Activated CD4-positive, alpha-beta T cell treated with anti-CD3 and anti-CD28 coated beads, Interleukin-2, amount 50 U/mL, for 1 hour (primary cell): ENCODE data around the gene KAT7.
A peak's percentile ranks its signal among the peaks of the same experiment; 100 is the strongest.
"Not testable (repeated sequence)": the region's sequence is repeated elsewhere in the genome, so short reads cannot be mapped to it uniquely, and the experiment has no call there.

Source experiments
- DNase-seq: peaks from one replicate; pipeline ENCODE4 v3.0.0-alpha.2; 2020

KAT7 gene

DNA sequence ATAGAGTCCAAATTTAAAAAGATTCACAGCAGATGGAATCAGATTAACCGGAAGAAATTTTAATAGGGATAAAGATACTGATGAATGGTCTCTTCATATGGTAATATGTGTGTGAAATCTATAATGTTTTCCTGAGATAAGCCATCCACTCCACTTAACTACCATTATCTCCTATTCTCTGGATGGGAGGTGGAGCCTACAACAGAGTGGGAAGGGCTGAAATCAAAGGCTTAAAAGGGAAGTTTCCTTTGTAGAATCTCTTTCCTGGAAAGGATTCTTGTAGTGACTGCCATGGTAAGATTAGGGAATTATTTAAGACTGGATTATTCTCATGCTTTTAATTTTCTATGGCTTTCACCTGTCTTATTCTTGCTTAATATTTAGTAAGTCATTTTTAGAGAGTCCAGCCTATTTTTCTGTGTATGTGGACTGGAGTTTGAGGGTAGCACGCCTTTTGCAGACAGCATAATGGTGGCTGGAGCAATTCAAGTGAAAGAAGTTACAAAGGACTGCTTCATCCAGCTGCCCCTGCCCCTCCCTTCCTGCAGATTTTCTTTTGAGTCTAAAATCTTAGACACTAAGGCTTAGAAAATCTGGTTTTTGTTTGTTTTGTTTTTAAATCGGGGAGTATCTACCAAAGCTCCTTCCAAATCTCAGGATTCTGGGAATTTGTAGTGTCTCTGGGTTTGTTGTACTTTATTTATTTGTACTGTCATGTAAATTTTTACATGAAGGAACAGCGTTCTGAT lies 26.5 kb downstream of the KAT7 start:
- DNase-seq, result no peak

DNA sequence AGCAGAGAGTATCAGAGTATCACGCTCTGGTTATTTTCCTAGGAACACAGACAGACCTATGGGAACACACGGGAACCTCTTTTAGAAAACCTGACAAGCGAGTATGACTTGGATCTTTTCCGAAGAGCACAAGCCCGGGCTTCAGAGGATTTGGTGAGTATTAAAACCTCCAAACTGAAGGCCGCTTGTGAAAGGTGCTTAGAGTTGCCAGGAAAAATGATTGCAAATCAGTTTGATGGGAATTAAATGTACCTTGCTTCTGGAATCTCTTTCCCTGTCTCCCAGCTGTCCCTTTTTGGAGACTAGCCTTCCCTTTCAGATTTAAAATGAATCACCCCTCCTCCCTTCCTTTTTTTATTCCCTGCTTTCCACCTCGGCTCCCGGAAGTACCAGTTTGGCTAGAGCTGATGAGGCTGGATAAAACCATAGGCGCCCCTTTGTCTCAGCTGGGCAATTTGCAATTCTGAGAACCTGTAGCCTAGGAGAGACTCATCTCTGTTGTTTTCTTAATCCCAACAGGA lies 27.3 kb downstream of the KAT7 start:
- no peak for DNase-seq

DNA sequence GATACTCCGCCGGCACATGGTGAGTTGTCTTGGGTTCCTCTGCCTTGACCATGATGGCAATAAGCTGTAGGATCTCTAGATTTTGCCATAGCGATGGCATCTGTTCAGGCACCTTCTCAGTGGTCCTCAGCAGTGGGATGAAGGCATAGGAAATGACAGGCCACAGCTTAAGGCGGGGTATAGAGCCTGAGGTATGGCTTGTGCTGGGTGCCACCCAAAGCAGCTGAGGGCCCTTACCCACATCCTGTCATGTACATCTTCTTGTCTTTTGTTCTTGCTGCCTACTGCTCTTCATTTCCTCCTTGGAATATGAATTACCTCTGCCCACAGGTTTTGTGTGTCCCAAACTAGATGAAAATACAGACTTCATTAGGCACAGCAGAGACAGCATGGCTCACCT lies 29.5 kb downstream of the KAT7 start:
- peak; percentile 36 for DNase-seq

DNA sequence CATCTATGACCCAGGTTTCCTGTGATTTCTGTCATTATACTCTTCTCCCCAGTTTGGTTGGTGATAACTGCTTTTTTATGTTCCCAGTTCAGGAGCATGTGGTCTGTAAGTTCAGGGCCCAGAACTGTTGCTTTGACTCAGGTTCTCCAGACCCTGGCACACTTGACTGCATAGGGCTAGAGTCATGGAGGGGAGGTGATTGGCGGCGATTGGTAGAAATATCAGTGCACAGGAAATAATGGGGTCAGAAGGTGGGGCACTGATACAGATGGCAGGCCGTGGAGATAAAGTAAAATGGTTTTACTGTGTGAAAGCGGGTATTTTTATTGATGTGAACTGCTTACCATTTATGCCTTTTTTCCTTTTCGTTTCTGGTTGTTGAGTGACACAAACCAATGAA lies 30.7 kb downstream of the KAT7 start:
- DNase-seq, result no peak

DNA sequence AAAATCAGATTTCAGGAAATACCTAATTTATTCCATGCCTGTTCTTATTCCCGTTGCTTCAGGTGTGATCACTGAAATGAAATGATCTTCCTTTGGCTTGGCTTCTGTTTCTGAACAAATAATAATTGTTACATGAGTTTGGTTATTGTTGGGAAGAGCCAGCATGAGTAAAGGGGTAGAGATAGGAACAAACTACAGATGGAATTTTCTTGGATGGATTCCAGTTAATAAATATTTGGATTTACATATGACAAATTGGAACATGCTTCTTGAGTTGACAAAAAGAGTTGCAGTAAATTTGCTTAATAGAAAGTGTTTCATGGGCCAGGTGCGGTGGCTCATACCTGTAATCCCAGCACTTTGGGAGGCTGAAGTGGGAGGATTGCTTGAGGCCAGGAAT lies 31.2 kb downstream of the KAT7 start:
- no peak for DNase-seq

DNA sequence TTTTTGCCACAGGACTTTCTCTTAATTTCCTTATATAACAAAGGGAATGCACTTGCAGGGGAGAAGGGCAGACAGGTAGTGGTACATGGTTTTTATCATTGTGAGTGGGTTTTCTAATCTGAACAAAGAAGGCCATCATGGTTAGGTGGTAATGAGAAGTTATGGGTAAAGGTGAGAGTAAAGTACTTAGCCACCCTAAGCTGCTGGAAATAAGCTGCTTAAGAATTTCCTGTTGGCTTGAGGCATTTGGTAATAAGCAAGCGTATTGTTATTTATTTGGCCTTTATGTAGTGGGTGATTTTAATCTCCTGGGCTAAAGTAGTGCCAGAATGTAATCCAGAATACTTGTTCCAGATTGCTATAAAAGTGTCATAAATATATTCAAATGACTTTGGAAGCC lies 32.3 kb downstream of the KAT7 start:
- DNase-seq, result no peak

DNA sequence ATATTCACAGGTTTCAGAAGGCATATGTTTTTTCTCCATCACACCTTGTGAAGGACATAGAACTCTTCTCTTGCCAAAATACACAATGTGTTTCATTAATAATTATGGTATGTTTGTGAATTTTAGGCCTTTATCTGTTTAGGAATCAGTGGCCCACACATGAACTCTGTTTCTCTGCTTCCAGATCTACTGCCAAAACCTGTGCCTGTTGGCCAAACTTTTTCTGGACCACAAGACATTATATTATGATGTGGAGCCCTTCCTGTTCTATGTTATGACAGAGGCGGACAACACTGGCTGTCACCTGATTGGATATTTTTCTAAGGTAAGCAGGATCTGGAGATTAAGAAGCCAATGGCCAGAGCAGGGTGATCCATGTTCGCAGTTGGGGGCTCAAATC lies 33.0 kb downstream of the KAT7 start:
- no peak for DNase-seq

DNA sequence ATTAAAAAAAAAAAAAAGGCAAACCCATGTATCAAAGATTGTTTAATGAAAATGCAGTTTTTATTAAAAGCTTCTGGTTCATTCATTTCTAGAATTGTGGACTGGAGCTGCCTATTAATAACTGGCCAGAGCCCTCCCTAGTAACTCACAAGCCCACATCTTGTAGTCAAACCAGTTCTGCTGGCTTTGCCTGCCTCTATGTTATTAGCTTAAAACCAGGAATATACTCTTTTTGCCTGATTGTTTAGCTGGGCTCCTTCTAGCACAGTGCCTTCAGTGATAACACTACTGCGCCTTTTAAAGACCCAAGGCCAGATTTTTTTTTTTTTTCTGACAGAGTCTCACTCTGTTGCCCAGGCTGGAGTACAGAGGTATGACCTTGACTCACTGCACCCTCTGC lies 33.4 kb downstream of the KAT7 start:
- no peak for DNase-seq

DNA sequence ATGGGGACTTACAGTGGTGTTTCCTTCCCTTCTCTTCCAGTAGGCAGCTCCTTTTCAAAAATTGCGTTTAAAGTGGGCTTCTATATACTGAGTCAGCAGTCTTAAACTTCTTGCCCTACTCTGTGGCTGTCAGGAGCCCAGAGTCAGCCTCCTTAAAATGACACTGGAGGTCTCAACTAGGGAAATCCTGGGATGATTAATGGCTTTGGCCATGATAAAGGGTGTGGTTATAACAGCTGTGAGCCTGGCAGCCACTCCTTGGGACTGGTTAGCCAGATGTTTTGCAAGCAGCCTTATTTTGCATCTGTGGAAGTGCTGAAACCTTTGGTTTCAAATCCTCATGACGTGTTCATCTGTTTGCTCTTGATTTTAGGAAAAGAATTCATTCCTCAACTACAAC lies 34.3 kb downstream of the KAT7 start:
- DNase-seq, result no peak

DNA sequence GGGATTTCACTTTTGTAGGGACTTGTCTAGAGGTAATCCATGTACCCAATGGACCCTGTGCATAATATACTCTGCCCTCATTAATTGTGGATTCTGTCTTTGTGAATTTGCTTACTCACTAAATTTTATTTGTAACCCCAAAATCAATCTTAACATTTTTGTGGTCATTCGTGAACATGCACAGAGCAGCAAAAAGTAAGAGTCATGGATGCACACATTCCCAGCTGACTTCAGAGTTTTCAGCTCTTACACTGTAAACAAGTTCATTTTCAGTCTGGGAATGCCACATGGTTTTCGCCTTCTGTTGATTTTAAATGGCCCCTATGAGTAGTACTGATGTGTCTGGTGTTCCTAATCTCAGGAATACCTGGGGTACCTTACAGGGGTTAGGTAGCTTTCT lies 35.1 kb downstream of the KAT7 start:
- DNase-seq, result no peak

DNA sequence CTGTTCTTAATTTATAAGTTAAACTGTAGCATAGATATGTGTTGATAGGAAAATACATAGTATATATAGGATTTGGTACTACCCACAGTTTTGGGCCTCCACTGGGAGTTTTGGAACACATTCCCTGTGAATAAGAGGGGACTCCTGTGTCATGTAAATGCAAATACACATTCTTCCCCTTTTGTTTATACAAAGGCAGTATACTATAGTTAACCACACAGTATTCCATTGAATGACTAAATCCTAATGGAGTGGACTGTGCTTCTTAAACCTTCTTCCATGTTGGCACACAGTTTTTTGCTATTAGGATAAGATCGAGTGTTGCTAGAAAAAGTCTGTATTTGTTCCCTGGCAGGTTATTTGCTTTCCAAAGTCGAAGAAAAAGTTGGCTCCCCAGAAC lies 37.2 kb downstream of the KAT7 start:
- no peak for DNase-seq

DNA sequence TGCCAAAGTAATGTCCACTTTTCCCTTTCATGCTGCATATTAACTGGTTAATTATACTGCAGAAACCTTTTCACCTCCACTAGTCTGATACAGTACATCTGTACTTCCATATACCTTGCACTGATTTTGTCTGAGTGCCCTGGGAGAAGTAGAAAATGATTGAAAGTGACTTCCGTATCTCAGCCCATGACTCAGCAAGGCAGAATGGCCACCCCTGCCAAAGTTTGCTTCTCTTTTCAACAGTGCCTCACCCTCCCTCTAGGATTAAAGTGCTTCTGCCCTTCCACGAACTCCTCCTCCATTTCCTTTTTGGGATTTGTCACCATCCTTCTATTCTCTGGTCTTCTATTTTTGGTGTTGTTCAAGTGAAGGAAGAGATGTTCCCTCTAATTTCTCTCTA lies 39.8 kb downstream of the KAT7 start:
- not testable (repeated sequence) for DNase-seq

DNA sequence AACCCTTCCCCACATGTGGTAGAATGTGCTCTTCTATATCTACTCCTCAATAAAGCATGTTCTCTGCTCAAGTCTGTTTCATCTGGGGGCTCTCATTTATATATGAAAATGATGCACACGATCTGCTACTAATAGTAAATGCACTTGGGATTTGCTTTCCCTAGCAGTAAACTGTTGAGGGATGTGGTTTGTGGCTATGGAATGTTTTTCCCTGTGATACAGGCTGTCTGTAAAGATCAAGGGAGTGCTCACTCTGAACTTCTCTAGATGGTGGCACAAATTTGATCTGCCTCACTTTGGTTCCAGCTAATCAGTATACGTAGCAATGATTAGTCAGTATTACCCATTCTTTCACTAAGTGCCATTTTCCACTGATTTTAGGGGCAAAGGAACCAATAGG lies 40.5 kb downstream of the KAT7 start:
- no peak for DNase-seq

DNA sequence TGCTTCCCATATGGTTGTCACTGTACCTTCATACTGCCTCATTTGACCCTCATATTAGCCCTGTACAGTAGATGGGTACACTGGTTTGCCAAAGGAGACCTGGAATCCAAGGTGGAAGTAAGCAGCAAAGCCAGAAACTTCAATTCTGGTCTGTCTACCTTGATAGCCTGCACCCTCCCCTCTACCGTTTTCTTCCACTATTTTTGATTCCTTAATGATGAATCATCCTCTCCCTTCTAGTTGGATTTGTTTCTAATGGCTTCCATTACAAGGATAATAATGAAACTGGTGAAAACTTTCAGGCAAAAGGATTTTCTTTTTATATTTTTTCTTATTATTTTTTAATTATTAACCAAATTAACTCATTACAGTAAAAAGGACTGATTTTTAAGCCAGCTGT lies 42.1 kb downstream of the KAT7 start:
- no peak for DNase-seq

DNA sequence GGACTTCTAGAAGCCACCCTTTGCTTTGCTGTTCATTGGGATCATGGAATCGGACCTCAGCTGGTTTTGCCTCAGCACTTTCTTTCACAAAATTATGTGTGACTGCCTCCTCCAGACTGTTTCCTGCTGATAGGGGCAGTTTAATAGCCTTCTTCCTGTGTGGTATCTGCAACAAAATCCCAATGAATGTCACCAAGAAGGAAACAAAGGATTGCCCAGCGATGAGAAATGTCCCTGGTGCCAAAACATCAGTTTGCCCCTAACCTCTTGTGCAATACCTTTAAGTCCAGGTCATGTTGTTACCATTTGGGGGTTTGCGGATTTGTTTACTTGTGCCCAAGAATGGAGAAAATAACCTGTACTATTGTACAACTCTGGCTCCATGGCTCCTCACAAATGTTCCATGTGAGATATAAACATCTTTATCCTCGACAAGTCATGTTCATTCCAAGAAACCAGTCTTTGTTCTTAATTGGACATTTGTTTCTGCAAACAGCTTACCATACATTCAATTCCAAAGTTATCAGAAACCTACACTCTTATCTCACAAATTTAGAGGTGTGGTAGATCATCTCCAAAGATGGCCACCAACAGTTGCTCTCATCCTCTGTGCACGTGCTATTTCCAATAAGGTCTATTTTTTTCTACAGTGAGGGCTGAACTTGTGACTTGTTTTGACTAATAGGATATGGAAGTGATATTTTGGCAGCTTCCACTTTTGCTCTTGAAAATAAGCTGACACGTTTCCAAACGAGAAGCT lies 44.5 kb downstream of the KAT7 start:
- no peak for DNase-seq

DNA sequence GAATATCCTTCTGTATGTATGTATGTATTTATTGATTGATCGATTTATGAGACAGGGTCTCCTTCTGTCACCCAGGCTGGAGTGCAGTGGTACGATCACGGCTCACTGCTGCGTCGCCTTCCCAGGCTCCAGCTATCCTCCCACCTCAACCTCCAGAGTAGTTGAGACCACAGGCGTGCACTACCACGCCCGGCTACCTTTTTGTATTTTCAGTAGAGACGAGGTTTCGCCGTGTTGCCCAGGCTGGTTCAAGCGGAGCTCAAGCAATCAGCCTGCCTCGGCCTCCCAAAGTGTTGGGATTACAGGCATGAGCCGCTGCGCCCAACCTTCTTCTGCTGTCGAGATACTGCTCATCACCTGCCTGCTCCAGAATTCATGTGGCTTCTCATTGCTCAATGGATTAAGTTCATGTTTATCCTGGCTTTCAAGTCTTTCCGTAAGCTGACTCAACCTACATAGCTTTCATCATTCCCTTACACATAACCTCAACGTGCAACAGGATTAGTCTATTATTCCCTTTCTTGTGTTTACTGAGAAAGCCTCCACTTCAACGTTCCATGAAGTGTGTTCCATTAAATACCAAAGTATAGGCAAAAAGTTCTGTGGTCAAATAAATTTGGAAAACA lies 45.8 kb downstream of the KAT7 start:
- no peak for DNase-seq

DNA sequence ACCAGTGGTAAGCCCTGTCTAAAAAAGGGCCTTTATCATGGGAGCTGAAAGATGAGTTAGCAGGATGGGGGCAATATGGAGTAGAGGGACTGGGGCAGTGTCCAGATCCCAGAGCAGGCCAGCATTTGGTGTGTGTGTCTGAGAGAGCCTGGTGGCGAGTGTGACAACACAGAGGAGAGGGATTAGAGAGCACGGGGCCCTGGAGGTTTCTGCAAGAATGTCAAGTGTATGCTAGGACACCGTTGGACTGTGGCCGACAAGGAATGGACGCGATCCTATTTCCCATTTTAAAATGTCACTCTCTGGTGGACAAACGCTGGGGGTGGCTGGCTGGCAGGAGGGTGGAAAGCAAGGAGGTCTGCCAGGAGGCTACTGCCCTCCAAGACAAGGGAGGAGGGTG lies 47.0 kb downstream of the KAT7 start:
- no peak for DNase-seq

DNA sequence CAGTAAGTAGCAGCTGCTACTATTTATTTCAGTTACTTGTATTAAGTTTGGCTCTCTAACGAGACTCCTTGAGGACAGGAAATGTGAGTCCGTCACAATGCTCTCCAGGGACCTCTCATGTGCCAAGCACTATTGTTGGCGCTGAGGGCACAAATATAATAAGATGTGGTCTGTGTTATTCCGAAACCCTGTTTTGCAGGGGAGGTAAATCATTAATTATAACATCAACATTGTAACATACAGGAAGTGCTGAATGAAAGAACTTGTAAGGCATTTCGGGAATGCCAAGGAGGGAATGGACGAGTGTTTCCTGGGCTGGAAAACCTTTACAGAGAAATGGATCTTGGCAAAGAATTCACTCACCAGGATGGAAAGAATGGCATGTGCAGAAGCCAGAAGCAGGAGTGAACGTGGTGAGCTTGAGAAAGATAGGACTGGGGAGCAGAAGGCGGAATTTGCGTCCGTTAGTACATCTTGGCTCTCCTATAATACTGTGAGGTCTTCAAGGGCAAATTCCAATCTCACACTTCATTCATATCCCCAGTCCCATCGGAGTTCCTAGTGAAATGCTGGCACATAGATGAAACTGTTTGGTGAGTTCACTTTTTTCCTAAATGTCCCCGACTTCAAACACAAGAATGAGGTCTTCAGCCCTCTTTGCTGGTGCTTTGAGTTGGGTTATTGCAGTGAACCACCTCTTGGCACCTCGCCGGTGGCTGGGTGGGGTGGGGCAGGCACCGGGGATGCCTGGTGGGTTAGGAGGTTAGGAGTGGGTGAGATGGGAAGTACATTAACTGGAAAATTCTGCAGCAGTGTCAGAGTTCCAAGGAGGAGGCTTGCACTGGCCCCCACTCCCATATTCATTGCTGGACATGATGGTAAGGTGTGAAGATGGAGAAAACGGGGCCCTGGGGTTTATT lies 47.9 kb downstream of the KAT7 start:
- DNase-seq, result no peak

DNA sequence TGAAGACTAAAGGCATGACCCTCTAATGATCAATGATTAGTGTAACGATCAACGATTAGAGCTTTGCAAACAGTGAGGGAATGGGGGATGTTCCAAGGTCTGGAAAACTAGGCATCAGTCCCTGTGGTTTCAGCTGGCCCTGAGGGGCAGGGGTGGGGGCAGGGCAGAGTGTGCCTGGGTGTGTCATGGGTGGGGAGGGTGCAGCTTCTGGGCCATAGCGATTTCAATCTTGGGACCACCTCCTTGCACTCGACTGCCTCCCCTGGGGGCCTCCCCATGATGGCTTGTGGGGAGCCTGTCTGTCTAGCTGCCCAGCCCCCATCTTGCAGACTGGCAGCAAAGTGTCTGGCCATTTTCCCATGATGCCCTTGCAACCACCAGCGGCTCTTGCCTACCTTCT lies 51.0 kb downstream of the KAT7 start:
- DNase-seq, result no peak

DNA sequence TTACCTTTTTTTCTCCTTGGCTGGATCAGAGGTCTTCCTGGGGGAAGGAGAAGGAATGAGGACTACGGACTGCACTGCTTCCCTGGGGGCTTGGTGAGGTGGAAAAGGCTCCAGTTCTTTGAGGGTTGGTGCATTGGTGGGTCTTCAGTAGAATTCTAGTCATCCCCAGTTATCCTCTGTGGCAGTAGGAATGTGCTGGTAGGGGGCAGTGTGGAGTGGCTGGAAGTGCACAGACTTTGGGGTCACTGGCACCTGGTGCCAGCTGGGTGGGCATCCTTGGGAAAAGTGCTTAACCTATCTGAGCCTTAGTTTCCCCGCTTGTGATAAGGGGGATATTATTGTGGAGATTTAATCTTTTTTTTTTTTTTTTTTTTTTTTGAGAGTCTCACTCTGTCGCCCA lies 53.1 kb downstream of the KAT7 start:
- no peak for DNase-seq

DNA sequence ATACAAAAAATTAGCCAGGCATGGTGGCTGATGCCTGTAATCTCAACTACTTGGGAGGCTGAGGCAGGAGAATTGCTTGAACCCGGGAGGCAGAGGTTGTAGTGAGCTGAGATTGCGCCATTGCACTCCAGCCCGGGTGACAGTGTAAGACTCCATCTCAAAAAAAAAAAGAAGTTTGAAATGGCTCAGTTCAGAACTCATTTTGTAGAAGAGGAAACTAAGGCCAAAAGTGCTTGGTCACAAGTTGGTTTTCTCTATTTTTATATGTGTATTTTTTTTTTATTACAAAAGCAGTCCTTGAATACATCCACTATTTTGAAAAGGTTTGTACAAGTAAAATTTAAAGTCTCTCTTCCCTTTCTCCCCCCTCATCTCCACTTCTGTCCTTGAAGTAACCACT lies 53.9 kb downstream of the KAT7 start:
- no peak for DNase-seq

DNA sequence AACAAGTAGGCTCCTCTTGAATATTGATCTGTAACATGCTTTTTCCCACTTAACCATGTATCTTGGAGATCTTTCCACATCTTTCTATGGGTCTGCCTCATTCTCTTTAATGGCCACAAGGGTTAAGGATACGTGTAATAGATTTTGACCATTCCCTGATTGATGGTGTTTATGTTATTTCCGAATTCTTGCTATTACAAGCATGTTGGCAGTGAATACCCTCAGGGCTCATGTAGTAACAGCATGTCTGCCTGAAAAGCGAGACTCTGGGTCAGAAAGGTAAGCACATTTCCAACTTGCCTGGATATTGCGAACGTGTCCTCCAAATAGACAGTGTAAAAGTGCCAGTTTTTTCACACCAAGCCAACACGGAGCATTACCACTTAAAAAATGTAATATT lies 54.4 kb downstream of the KAT7 start:
- DNase-seq, result no peak

DNA sequence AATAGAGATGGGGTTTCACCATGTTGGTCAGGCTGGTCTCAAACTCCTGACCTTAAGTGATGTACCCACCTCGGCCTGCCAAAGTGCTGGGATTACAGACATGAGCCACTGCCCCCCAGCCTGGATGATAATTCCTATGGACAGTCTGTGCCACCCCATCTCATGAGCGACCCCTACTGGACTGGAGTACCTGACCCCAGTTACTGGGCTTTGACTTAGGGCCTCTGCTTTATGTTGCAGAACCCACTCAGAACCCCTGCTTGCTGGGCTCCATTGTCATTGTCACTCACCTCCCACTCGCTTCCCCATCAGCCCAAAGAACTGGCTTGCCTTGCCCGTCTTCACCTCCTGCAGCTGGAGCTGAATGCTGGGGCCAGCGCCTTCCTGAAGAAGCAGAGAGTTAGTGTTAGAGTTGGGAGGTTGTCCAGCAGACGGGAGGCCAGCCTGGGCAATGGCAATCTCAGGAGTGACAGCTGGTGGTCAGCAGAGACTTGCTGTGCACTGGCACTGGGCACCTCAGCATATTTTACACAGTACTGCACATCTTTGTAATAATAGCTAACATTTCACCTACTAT lies 55.4 kb downstream of the KAT7 start:
- DNase-seq, result no peak
